Measurements from ENCODE around the gene CELSR1.

DNA sequence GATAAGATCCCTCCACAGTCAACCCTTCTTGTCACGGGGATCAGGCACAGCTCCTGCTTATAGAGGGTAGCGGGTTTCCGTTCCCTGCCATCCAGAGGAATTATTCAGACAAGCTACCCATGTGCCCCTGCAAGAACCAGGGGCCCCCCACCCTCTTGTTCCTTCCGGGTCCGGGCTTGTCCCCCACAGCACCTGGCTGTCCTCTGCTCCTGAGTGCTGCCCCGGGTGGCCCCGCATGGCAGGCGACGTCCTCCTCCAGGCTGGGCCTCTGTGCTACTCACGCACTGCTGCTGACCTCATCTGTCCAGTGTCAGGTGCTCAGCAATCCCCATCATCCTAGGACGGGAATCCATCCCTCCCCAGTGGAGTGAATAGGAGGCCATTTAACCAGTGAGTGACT is 24.7 kb downstream of the CELSR1 start:
- TF ChIP-seq, protein P1, sequence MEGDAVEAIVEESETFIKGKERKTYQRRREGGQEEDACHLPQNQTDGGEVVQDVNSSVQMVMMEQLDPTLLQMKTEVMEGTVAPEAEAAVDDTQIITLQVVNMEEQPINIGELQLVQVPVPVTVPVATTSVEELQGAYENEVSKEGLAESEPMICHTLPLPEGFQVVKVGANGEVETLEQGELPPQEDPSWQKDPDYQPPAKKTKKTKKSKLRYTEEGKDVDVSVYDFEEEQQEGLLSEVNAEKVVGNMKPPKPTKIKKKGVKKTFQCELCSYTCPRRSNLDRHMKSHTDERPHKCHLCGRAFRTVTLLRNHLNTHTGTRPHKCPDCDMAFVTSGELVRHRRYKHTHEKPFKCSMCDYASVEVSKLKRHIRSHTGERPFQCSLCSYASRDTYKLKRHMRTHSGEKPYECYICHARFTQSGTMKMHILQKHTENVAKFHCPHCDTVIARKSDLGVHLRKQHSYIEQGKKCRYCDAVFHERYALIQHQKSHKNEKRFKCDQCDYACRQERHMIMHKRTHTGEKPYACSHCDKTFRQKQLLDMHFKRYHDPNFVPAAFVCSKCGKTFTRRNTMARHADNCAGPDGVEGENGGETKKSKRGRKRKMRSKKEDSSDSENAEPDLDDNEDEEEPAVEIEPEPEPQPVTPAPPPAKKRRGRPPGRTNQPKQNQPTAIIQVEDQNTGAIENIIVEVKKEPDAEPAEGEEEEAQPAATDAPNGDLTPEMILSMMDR (conservative IDR thresholded peaks at IDR 0.05; ENCODE audit: low read length) = no peak
- no peak for TF ChIP-seq EZH2phosphoT487 (IDR thresholded peaks at IDR 0.05; ENCODE audit: borderline replicate concordance, low read depth, low read length)

Data from OCI-LY7 (cell line).